Stomach (tissue), 4 donors: Measurements from ENCODE around the gene MRPL21.

Experiments
- POLR2A ChIP-seq, 4 donors: fragments of 450-650 bp; IDR thresholded peaks; one replicate each; pipeline ENCODE4 v1.6.1; 2016; ENCODE audit warnings: antibody characterized with exemption in 4 of 4, control low read depth in 2 of 4, mild to moderate bottlenecking in 1 of 4, moderate library complexity in 1 of 4
- POLR2AphosphoS5 ChIP-seq, 3 donors: sonication (generic); formaldehyde crosslinking; IDR thresholded peaks; one replicate each; pipeline ENCODE4 v1.6.1; 2016; ENCODE audit warnings: antibody characterized with exemption in 3 of 3
- TF ChIP-seq, protein P1 (sequence below), 7 experiments: fragments of 450-650 bp in 4 of 7; fragments of 200-600 bp in 3 of 7; sonication (generic) in 3 of 7; IDR thresholded peaks; one replicate each; pipeline ENCODE4 v1.5.1; 2016 to 2019; ENCODE audit warnings: antibody characterized with exemption in 7 of 7, control low read depth in 2 of 7, mild to moderate bottlenecking in 1 of 7

DNA sequence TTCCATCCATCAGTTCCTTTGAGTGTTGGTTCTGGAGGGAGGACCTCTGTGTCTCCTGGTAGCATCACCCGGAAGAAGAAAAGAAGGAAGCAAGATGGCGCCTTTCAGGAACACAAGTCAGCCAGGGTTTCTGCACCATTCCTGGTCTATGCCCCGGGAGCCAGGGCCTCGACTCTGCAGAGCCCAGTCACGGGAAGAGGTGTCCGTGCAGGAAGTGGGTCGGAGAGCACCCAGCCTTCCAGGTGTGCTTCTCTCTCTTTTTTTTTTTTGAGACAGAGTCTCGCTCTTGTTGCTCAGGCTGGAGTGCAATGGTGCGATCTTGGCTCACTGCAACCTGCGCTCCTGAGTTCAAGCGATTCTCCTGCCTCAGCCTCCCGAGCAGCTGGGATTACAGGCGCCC is 21.2 kb downstream of the MRPL21 start:
- no peak for TF ChIP-seq POLR2AphosphoS5 (IDR thresholded peaks at IDR 0.05)
- TF ChIP-seq POLR2A (IDR thresholded peaks at IDR 0.05), result no peak
- TF ChIP-seq, protein P1, sequence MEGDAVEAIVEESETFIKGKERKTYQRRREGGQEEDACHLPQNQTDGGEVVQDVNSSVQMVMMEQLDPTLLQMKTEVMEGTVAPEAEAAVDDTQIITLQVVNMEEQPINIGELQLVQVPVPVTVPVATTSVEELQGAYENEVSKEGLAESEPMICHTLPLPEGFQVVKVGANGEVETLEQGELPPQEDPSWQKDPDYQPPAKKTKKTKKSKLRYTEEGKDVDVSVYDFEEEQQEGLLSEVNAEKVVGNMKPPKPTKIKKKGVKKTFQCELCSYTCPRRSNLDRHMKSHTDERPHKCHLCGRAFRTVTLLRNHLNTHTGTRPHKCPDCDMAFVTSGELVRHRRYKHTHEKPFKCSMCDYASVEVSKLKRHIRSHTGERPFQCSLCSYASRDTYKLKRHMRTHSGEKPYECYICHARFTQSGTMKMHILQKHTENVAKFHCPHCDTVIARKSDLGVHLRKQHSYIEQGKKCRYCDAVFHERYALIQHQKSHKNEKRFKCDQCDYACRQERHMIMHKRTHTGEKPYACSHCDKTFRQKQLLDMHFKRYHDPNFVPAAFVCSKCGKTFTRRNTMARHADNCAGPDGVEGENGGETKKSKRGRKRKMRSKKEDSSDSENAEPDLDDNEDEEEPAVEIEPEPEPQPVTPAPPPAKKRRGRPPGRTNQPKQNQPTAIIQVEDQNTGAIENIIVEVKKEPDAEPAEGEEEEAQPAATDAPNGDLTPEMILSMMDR (IDR thresholded peaks at IDR 0.05), result no peak
